ENCODE results near the gene GTF2IRD1.
"Not testable (repeated sequence)": the region's sequence is repeated elsewhere in the genome, so short reads cannot be mapped to it uniquely, and the experiment has no call there.

GRCh38 chr7:74553596-74554012, 99.9 kb downstream of the GTF2IRD1 start:
- not testable (repeated sequence) for TF ChIP-seq CTCF (conservative IDR thresholded peaks at IDR 0.05; ENCODE audit: low read depth in 2 of 2); EZH2 (IDR thresholded peaks at IDR 0.05; ENCODE audit: low read depth, unreplicated experiment); REST (IDR thresholded peaks at IDR 0.05; ENCODE audit: unreplicated experiment); STAT1 (IDR thresholded peaks at IDR 0.05; ENCODE audit: unreplicated experiment); CREB1 (CRISPR knock-in tag; IDR thresholded peaks at IDR 0.05; ENCODE audit: low read depth); POLR2AphosphoS5 (IDR thresholded peaks at IDR 0.05; ENCODE audit: low read depth); JUNB (IDR thresholded peaks at IDR 0.05; ENCODE audit: unreplicated experiment); EZH2phosphoT487 (IDR thresholded peaks at IDR 0.05; ENCODE audit: unreplicated experiment); ETS1 (IDR thresholded peaks at IDR 0.05); ZNF114 (CRISPR knock-in tag; IDR thresholded peaks at IDR 0.05); NANOG (IDR thresholded peaks at IDR 0.05; ENCODE audit: borderline replicate concordance)
